Measurements from ENCODE around the gene TCP10L.
"Not testable (repeated sequence)": the region's sequence is repeated elsewhere in the genome, so short reads cannot be mapped to it uniquely, and the experiment has no call there.

TCP10L gene

GRCh38 chr21:32549886-32550285 lies 35.4 kb downstream of the TCP10L start:
- no peak for DNase-seq

GRCh38 chr21:32549440-32549839 lies 35.9 kb downstream of the TCP10L start:
- DNase-seq = no peak

GRCh38 chr21:32548978-32549377 lies 36.3 kb downstream of the TCP10L start:
- DNase-seq = no peak

- no peak for DNase-seq
Observed at GRCh38 chr21:32547018-32547417, 38.3 kb downstream of the TCP10L start.

- no peak for DNase-seq
Observed at GRCh38 chr21:32545948-32546441, 39.3 kb downstream of the TCP10L start.

GRCh38 chr21:32544697-32545096 lies 40.6 kb downstream of the TCP10L start:
- no peak for DNase-seq

GRCh38 chr21:32543975-32544374 lies 41.3 kb downstream of the TCP10L start:
- DNase-seq = no peak

- not testable (repeated sequence) for DNase-seq
Observed at GRCh38 chr21:32543056-32543455, 42.3 kb downstream of the TCP10L start.

GRCh38 chr21:32539378-32539777 lies 45.9 kb downstream of the TCP10L start:
- DNase-seq = no peak

GRCh38 chr21:32538147-32538792 lies 47.1 kb downstream of the TCP10L start:
- peak; percentile 34 for DNase-seq

- DNase-seq = no peak
Observed at GRCh38 chr21:32537569-32537881, 47.8 kb downstream of the TCP10L start.

- DNase-seq = no peak
Observed at GRCh38 chr21:32535612-32536011, 49.7 kb downstream of the TCP10L start.

- DNase-seq = no peak
Observed at GRCh38 chr21:32534113-32534512, 51.2 kb downstream of the TCP10L start.

GRCh38 chr21:32533611-32534010 lies 51.7 kb downstream of the TCP10L start:
- no peak for DNase-seq

GRCh38 chr21:32533053-32533452 lies 52.3 kb downstream of the TCP10L start:
- DNase-seq = no peak

GRCh38 chr21:32532636-32533035 lies 52.7 kb downstream of the TCP10L start:
- no peak for DNase-seq

GRCh38 chr21:32531561-32531960 lies 53.8 kb downstream of the TCP10L start:
- DNase-seq = not testable (repeated sequence)

GRCh38 chr21:32530809-32531208 lies 54.5 kb downstream of the TCP10L start:
- DNase-seq = not testable (repeated sequence)

- DNase-seq = no peak
Observed at GRCh38 chr21:32529679-32530078, 55.6 kb downstream of the TCP10L start.

- no peak for DNase-seq
Observed at GRCh38 chr21:32525282-32525681, 60.0 kb downstream of the TCP10L start.

- no peak for DNase-seq
Observed at GRCh38 chr21:32523988-32524719, 61.2 kb downstream of the TCP10L start.

Data from CD4-positive, alpha-beta T cell treated with Interleukin-21 for 1 hour (primary cell).